Effector memory CD4-positive, alpha-beta T cell (primary cell): ENCODE data around the gene DNAJC18.
A peak's percentile ranks its signal among the peaks of the same experiment; 100 is the strongest.

ENCODE experiments used
- DNase-seq, 3 donors: peaks; one replicate each; pipeline ENCODE4 v3.0.0-alpha.2; 2020
- H3K27ac ChIP-seq: 2 replicates; pipeline ENCODE4 v1.7.0; 2013; ENCODE audit warnings: mild to moderate bottlenecking, low read length, moderate library complexity; ENCODE audit not compliant: insufficient read depth, poor library complexity, severe bottlenecking
- H3K27me3 ChIP-seq: replicated peaks from 2 replicates; pipeline ENCODE4 v1.7.0; 2013; ENCODE audit warnings: mild to moderate bottlenecking, low read length; ENCODE audit not compliant: insufficient read depth, control insufficient read depth, poor library complexity, severe bottlenecking
- H3K36me3 ChIP-seq: 2 replicates; pipeline ENCODE4 v1.7.0; 2013; ENCODE audit warnings: mild to moderate bottlenecking, low read length, moderate library complexity; ENCODE audit not compliant: control insufficient read depth, insufficient read depth
- H3K4me1 ChIP-seq: 2 replicates; pipeline ENCODE4 v1.7.0; 2013; ENCODE audit warnings: low read length, mild to moderate bottlenecking; ENCODE audit not compliant: control insufficient read depth, insufficient read depth, poor library complexity, severe bottlenecking
- H3K4me3 ChIP-seq: 2 replicates; pipeline ENCODE4 v1.7.0; 2013; ENCODE audit warnings: low read length, low read depth, mild to moderate bottlenecking; ENCODE audit not compliant: insufficient read depth, poor library complexity, severe bottlenecking
- H3K9me3 ChIP-seq: 2 replicates; pipeline ENCODE4 v1.7.0; 2013; ENCODE audit warnings: mild to moderate bottlenecking, low read length, moderate library complexity; ENCODE audit not compliant: control insufficient read depth

DNAJC18 gene

GRCh38 chr5:139406963-139407362, 32.4 kb downstream of the DNAJC18 start:
- no peak overlapping the region for H3K4me3 ChIP-seq

GRCh38 chr5:139404484-139404840, 34.9 kb downstream of the DNAJC18 start:
- no peak for DNase-seq
- no peaks in the 10 kb centered on the region for H3K36me3 ChIP-seq
- H3K27me3 ChIP-seq: no peaks in the 10 kb centered on the region
- H3K4me1 ChIP-seq: peaks cover 8% of the 10 kb centered on the region
- peak overlapping the region; percentile 52 for H3K4me3 ChIP-seq
- peak overlapping the region; percentile 83 for H3K27ac ChIP-seq
- no peaks in the 10 kb centered on the region for H3K9me3 ChIP-seq

More at GRCh38 chr5:139406963-139407362, 32.4 kb downstream of the DNAJC18 start:
- H3K36me3 ChIP-seq: no peaks in the 10 kb centered on the region
- no peaks in the 10 kb centered on the region for H3K27me3 ChIP-seq
- no peak overlapping the region for H3K27ac ChIP-seq
- no peak for DNase-seq
- H3K9me3 ChIP-seq: no peaks in the 10 kb centered on the region
- H3K4me1 ChIP-seq: peaks cover 8% of the 10 kb centered on the region

GRCh38 chr5:139403787-139404483, 35.4 kb downstream of the DNAJC18 start, which contains the start of gene SPATA24:
Gene SPATA24 (minus strand): TSS chr5:139404089. CDS start chr5:139404060, 29 bp downstream.
- H3K4me1 ChIP-seq: peaks cover 8% of the 10 kb centered on the region
- no peaks in the 10 kb centered on the region for H3K36me3 ChIP-seq
- H3K9me3 ChIP-seq: no peaks in the 10 kb centered on the region
- H3K4me3 ChIP-seq: peak within 1 kb of the TSS; percentile 52
- peak within 1 kb of the TSS; percentile 83 for H3K27ac ChIP-seq
- DNase-seq: peak; percentile 91 to 97 (median 96)
- H3K27me3 ChIP-seq: no peaks in the 10 kb centered on the region

DNA sequence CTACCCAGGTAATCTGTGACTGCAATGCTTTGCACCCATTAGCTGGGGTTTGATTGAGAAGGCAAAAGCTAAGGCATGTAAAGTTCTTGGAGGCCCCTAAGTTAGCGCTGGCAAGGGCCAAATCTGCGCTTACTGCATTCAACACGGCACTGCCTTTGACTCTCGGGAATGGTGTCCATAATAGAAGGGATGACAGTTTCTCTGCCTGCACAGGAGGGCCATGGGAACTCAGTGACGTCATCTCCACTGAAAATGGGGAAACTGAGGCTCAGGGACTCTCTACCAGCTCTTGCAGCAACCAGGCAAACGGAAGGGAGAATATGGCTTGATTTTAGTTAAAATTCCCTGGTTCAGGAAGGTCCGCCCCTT, 35.9 kb downstream of the DNAJC18 start:
- H3K27ac ChIP-seq: peak overlapping the region; percentile 83
- no peak for DNase-seq
- H3K9me3 ChIP-seq: no peaks in the 10 kb centered on the region
- H3K4me1 ChIP-seq: peaks cover 8% of the 10 kb centered on the region
- no peaks in the 10 kb centered on the region for H3K27me3 ChIP-seq
- no peaks in the 10 kb centered on the region for H3K36me3 ChIP-seq
- H3K4me3 ChIP-seq: peak overlapping the region; percentile 52

GRCh38 chr5:139402561-139403158, 36.7 kb downstream of the DNAJC18 start:
- H3K27ac ChIP-seq: no peak overlapping the region
- no peaks in the 10 kb centered on the region for H3K27me3 ChIP-seq
- H3K4me3 ChIP-seq: no peak overlapping the region
- no peak for DNase-seq
- H3K36me3 ChIP-seq: no peaks in the 10 kb centered on the region
- peaks cover 8% of the 10 kb centered on the region for H3K4me1 ChIP-seq
- no peaks in the 10 kb centered on the region for H3K9me3 ChIP-seq

- H3K36me3 ChIP-seq: no peaks in the 10 kb centered on the region
- H3K27ac ChIP-seq: no peak overlapping the region
Observed at GRCh38 chr5:139401546-139401945, 37.8 kb downstream of the DNAJC18 start.

DNA sequence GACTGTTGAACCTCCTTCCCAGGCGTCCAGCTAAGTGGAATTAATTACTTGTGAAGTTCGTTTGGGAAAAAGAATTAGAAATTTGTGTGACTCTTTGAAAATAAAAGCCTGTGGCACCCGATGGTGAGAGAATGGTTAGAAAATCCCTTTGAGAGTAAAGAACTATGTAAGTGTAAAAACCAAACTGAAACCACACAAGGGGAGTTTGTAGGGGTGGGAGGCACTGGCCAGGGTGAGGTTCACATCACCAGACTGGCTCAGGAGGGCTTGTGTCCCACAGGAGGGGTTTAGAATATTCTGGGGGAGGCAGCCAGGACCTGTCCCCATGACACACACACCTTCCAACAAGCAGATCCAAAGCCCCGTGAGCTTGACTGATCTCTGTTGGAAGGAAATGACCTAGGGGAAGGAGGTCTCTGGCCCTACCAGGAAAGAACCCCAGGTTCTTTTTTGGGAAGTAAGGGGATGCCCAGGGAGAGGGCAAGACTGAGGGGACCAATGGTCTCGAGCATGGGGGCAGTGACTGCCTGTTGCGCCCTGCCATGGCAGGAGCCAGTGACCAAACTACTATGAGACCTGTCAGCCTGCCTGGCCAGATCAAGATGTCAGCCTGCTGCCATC, 39.7 kb downstream of the DNAJC18 start:
- no peaks in the 10 kb centered on the region for H3K9me3 ChIP-seq
- peaks cover 6% of the 10 kb centered on the region for H3K4me1 ChIP-seq
- H3K27me3 ChIP-seq: no peaks in the 10 kb centered on the region
- DNase-seq: no peak
- H3K4me3 ChIP-seq: no peak overlapping the region
- no peak overlapping the region for H3K27ac ChIP-seq
- no peaks in the 10 kb centered on the region for H3K36me3 ChIP-seq

More at GRCh38 chr5:139401546-139401945, 37.8 kb downstream of the DNAJC18 start:
- H3K4me1 ChIP-seq: peaks cover 8% of the 10 kb centered on the region
- H3K4me3 ChIP-seq: no peak overlapping the region
- no peak for DNase-seq
- no peaks in the 10 kb centered on the region for H3K27me3 ChIP-seq
- no peaks in the 10 kb centered on the region for H3K9me3 ChIP-seq

GRCh38 chr5:139397921-139398320, 41.4 kb downstream of the DNAJC18 start:
- H3K9me3 ChIP-seq: no peaks in the 10 kb centered on the region
- DNase-seq: no peak
- H3K4me3 ChIP-seq: no peak overlapping the region
- no peak overlapping the region for H3K27ac ChIP-seq
- H3K36me3 ChIP-seq: no peaks in the 10 kb centered on the region
- no peaks in the 10 kb centered on the region for H3K27me3 ChIP-seq
- H3K4me1 ChIP-seq: peaks cover 16% of the 10 kb centered on the region

DNA sequence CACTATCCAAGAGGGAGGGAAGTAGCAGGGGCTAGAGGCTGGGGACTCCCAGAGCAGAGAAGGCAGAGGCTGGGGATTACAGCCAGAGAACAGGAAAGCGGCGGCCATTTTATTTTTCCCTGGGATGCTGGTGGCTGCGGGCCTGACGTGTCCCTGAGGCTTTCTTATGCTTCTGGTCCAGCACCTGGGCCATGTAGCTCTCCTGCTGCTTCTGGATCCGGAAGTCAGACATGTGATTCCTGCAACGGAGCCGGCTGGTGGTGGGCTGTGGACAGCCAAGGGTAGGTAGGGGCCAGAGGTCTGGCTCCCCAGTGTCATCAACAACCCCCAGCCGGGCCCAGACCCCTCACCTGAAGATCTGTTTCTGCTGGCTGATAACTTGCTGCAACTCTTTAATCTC, 42.6 kb downstream of the DNAJC18 start:
- H3K27me3 ChIP-seq: no peaks in the 10 kb centered on the region
- no peak overlapping the region for H3K27ac ChIP-seq
- H3K9me3 ChIP-seq: no peaks in the 10 kb centered on the region
- H3K4me3 ChIP-seq: no peak overlapping the region
- no peaks in the 10 kb centered on the region for H3K36me3 ChIP-seq
- no peak for DNase-seq
- H3K4me1 ChIP-seq: peaks cover 24% of the 10 kb centered on the region
